Large intestine (tissue), 3 donors: ENCODE data around the gene ARPIN. TPM values are rescaled to one million over a fixed set of nuclear protein-coding genes. Genes with fewer than 3 reads are reported as not detected.
"Not testable (repeated sequence)": the region's sequence is repeated elsewhere in the genome, so short reads cannot be mapped to it uniquely, and the experiment has no call there.

Experiments
- DNase-seq, 2 donors: peaks; one replicate each; pipeline versions ENCODE4 v3.0.0 to v3.0.0-alpha.2; 2013
- H3K27ac ChIP-seq: one replicate; pipeline ENCODE4 v1.5.1; 2013; ENCODE audit warnings: low read length
- H3K27me3 ChIP-seq: 2 replicates; pipeline ENCODE4 v1.6.1; 2013; ENCODE audit warnings: low read length; ENCODE audit not compliant: control insufficient read depth, insufficient read depth
- H3K36me3 ChIP-seq: 2 replicates; pipeline ENCODE4 v1.6.1; 2013; ENCODE audit warnings: low read length; ENCODE audit not compliant: control insufficient read depth, insufficient read depth
- H3K4me1 ChIP-seq: one replicate; pipeline ENCODE4 v1.6.1; 2013; ENCODE audit warnings: low read length; ENCODE audit not compliant: control insufficient read depth, insufficient read depth
- H3K4me3 ChIP-seq: one replicate; pipeline ENCODE4 v1.5.1; 2013; ENCODE audit warnings: low read length
- H3K9me3 ChIP-seq: one replicate; pipeline ENCODE4 v1.6.1; 2013; ENCODE audit warnings: mild to moderate bottlenecking, low read depth, low read length, moderate library complexity; ENCODE audit not compliant: control insufficient read depth
- WGBS: methylation state at CpG from one replicate; pipeline ENCODE4 v1.1.5; 2013; ENCODE audit warnings: low lambda C conversion rate; ENCODE audit not compliant: insufficient coverage; 5-methylcytosine and 5-hydroxymethylcytosine counted together
- polyA plus RNA-seq: library from polyadenylated mRNA; unstranded; fragments of 120-200 nt; gene quantifications from one replicate; pipeline ENCODE4 v1.2.1, GENCODE V29; 2013

ARPIN gene
- polyA plus RNA-seq, 1 donor: 31.3 TPM

DNA sequence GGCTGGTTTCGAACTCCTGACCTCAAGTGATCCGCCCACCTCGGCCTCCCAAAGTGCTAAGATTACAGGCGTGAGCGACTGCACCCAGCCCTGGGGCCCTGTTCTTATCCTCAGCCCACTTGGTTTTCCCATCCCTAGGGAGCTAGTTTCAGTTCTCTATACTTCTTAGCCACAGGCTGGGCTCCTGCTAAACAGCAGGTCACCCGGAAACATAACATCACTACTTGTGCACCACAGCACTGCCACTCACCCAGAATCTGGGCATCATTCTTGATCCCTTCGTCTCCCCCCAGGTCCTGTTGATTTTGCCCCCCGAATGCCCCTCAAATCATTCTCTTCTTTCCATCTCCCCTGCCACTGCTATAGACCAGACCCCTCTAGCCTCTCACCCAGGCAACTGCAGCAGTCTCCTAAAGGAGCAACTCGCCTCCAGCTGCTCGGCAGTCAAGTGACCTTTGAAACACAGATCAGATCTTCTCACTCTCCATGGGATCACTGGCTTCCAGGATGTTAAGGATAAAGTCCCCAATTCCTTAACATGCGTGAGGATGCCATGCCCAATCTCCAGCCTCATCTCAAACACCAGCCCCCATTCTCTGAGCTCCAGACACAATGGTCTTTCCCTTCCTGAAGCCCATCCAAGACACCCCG lies 13.3 kb downstream of the ARPIN start:
- WGBS: 80% methylated on average over 1 of the region's 12 CpGs
- DNase-seq: peak; percentile 38 to 72
- peaks cover 17% of the 10 kb centered on the region for H3K4me1 ChIP-seq
- no peaks in the 10 kb centered on the region for H3K27me3 ChIP-seq
- no peak overlapping the region for H3K4me3 ChIP-seq
- no peaks in the 10 kb centered on the region for H3K9me3 ChIP-seq
- H3K27ac ChIP-seq: peak overlapping the region; percentile 33
- H3K36me3 ChIP-seq: peaks cover 41% of the 10 kb centered on the region

DNA sequence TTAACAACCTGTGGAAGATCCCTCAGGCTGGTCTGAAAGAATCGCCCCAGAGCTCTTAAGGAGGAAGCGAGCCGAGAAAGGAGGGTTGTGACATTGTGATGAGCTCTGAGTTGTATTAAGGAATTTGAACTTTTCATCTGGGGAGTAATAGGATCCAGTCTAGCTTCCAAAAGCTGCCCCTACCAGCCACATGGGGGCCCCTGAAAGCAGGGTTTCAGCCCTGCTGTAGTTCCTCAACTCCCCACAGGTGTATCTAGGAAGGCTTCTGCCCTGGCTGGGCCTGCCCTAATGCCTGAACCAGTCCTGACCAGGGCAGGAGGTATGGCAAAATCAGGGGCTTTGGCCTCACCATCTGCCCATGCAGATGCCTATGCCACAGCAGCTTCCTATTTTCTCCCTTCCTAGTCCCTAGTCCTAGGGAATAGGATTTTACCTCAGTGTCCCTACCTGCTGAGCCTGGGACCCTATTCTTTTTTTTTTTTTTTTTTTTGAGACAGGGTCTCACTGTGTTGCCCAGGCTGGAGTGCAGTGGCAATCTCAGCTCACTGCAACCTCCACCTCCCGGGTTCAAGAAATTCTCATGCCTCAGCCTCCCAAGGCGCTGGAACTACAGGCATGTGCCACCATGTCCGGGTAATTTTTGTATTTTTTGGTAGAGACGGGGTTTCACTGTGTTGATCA lies 14.0 kb downstream of the ARPIN start:
- Histone ChIP-seq H3K4me3 (no peak overlapping the region), H3K36me3 (peaks cover 34% of the 10 kb centered on the region), H3K4me1 (peaks cover 17% of the 10 kb centered on the region), H3K27me3 (no peaks in the 10 kb centered on the region), H3K9me3 (no peaks in the 10 kb centered on the region), H3K27ac (peak overlapping the region; percentile 33)
- WGBS: no CpG with 5 or more reads among the region's 7 CpGs
- DNase-seq: peak; percentile 46 to 61

DNA sequence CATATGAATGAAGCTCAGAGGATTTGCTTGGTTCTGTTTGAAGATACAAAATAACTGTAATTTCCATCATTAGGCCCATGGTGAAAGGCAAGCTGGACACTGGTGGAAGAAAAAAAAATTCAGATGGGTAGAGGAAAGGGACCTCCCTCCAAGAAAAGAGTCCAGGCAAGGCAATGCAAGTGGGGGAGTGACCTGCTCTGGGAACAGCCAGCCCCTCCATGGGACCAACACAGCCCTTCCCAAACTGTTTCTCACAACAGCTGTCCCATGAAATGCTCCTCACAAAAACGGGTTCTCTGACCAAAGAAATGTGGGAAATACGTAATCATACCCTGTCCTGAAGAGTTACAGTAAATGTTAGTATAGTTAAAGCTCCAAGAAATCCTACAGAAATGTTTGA lies 14.6 kb downstream of the ARPIN start:
- Histone ChIP-seq H3K4me1 (peaks cover 17% of the 10 kb centered on the region), H3K27ac (no peak overlapping the region), H3K27me3 (no peaks in the 10 kb centered on the region), H3K36me3 (peaks cover 28% of the 10 kb centered on the region), H3K4me3 (no peak overlapping the region), H3K9me3 (no peaks in the 10 kb centered on the region)
- WGBS: 80% methylated on average over 1 of the region's 2 CpGs
- no peak for DNase-seq

DNA sequence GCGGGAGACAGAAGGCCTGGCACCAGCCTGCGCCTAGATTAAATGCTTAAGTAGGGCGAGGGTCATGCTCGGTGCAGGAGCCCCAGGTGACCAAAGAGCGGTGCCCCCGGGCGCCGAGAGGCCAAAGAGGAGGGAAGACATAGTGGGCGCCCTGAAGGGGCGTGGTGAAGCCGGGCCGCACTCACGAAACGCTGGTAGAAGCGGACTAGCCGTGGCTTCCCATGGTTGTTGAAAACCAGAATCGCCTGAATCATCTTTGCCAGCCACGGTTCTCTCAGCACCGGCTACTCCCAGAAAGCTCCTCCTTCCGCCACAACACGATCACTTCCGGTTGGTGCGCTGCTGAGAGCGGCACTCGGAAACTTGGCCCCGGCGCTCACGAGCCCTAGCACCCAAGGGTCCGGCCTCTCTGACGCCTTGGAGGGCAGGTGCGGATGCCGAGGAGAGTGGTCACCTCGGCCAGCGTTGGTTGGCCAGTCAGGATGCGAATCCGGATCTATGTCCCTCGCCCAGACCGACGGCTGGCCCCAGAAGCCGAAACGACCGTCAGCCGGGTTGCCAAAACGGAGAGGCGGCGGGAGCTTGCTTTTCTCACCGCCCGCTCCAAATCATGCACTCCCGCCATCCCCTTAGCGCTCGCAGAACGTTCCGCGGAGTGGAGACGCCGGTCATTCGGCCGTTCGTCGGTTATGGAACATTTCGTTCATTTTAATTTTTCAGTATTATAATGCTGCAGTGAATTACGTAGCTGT lies 18.9 kb downstream of the ARPIN start, which contains the start of gene AP3S2:
TSS of gene AP3S2 (minus strand) at position 299 of the 752 bp plus-strand sequence. CDS start at position 254, 45 bp downstream.
- WGBS: no CpG with 5 or more reads among the region's 62 CpGs
- Histone ChIP-seq H3K4me3 (peak within 1 kb of the TSS; percentile 67), H3K9me3 (no peaks in the 10 kb centered on the region)

DNA sequence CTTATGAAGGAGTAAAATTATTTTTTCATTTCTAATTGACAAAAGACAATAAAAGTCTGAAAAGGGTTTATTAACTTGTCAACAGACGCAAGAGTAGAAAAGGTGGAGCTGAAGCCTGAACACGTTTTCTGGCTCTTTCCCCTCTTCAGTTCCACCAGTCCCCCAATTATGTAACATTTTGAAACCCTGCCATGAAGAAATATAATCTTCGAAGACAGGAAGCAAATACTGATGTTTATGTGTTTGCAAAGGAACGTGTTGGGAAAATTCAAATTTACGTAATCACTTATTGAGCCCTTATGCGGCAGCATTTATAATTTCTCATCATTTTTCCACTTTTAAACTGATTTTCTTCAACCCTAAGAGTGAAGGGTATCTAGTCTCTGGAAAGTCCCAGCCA lies 19.7 kb downstream of the ARPIN start:
- Histone ChIP-seq H3K36me3 (peaks cover 10% of the 10 kb centered on the region), H3K27me3 (no peaks in the 10 kb centered on the region), H3K9me3 (no peaks in the 10 kb centered on the region), H3K27ac (peak overlapping the region; percentile 95), H3K4me3 (peak overlapping the region; percentile 67), H3K4me1 (no peaks in the 10 kb centered on the region)
- 61% methylated on average over 3 of the region's 6 CpGs for WGBS
- no peak for DNase-seq

More for the DNA sequence above, 18.9 kb downstream of the ARPIN start, which contains the start of gene AP3S2:
- peak; percentile 86 to 96 for DNase-seq
- Histone ChIP-seq H3K36me3 (peaks cover 1% of the 10 kb centered on the region), H3K4me1 (peaks cover 5% of the 10 kb centered on the region), H3K27me3 (no peaks in the 10 kb centered on the region), H3K27ac (peak within 1 kb of the TSS; percentile 95)

DNA sequence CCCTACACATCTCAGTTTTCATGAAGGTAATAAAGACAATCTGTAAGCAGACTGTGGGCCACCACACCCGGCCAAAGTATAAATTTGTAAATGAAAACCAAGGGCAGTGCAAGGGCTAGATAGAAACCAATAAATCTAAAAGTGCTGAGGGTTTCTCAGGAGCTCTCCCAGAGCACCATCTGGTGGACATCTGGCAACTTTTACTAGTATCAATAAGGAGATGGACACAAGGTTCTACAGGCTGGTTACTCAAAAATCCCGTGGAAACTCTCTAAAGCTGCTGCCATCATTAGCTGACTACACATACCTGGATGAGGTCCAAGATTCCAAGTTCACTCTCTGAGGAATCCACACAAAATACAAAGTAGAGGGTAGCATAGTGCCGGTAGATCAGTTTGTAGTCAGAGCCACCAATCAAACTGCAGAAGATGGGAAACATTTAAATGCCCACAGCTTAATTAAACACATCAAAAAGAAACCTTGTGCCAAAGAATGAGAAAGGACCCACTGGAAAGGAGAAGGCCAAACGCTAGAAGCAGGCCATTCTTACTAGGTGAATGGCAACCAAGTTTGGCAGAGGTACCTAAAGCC lies 24.4 kb downstream of the ARPIN start:
- Histone ChIP-seq H3K4me1 (no peaks in the 10 kb centered on the region), H3K9me3 (no peaks in the 10 kb centered on the region), H3K36me3 (peaks cover 37% of the 10 kb centered on the region), H3K4me3 (no peak overlapping the region), H3K27ac (no peak overlapping the region), H3K27me3 (no peaks in the 10 kb centered on the region)
- no CpG with 5 or more reads among the region's 4 CpGs for WGBS
- peak in 1 of 2 donors; percentile 56 for DNase-seq

DNA sequence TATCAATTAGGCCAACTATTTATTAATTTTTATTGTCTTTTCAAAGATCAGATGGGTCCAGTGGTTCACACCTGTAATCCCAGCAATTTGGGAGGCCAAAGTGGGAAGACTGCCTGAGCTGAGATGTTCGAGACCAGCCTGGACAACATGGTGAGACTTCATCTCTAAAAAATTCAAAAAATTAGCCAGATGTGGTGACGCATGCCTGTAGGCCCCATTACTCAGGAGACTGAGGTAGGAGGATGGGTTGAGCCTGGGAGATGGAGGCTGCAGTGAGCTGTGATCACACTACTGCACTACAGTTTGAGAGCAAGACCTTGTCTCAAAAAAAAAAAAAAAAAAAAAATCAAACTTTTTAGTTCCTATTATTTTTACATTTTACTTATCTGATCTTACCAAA lies 27.1 kb downstream of the ARPIN start:
- H3K27me3 ChIP-seq: no peaks in the 10 kb centered on the region
- WGBS: no CpG with 5 or more reads among the region's 2 CpGs
- H3K36me3 ChIP-seq: peaks cover 46% of the 10 kb centered on the region
- DNase-seq: no peak
- H3K4me1 ChIP-seq: no peaks in the 10 kb centered on the region
- H3K4me3 ChIP-seq: no peak overlapping the region
- no peaks in the 10 kb centered on the region for H3K9me3 ChIP-seq
- H3K27ac ChIP-seq: no peak overlapping the region

DNA sequence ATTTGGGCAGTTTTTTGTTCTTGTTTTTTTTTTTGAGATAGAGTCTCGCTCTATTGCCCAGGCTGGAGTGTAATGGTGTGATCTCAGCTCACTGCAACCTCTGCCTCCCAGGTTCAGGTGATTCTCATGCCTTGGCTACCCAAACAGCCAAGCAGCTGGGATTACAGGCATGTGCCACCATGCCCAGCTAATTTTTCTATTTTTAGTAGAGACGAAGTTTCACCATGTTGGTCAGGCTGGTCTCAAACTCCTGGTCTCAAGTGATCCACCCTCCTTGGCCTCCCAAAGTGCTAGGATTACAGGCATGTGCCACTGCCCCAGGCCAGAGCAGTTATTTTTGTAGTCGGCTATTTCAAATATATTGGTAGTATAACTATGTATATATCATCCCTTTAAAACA lies 27.6 kb downstream of the ARPIN start:
- not testable (repeated sequence) for H3K27ac ChIP-seq, H3K9me3 ChIP-seq, H3K4me3 ChIP-seq, H3K27me3 ChIP-seq, H3K4me1 ChIP-seq, DNase-seq
- peaks cover 46% of the 10 kb centered on the region for H3K36me3 ChIP-seq
- no CpG with 5 or more reads among the region's 3 CpGs for WGBS

DNA sequence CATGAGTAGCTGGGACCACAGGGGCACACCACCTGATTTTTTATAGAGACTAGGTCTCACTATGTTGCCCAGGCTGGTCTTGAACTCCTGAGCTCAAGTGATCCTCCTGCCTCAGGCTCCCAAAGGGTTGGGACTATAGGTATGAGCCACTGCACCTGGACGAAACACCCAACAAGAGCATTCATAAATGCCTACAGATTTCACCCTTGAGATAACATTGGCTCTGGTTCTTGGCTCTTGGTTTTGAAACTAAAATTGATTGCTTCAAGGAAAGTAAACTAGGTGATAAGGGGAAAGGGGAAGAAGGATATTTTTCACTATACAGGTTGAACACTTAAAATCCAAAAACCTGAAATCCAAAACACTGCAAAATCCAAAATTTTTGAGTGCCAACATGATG lies 29.2 kb downstream of the ARPIN start:
- no CpG with 5 or more reads among the region's 1 CpG for WGBS
- no peak for DNase-seq

DNA sequence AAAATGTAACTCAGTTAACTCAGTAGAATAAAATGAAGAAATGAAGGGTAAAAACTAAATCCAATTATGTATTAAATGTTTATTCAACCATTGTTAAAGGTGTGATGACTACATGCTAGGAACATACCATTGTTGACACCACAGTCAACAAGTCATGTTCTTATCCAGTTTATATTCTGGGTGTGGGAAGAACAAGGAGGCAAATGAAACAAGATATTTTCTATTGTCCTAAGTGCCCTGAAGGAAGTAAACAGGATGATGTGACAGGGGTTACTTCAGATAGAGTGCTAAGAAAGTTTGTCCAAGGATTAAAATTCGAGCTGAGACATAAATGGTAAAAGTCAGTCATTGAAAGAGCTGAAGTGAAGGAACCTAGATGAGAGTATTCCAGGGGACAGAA lies 32.0 kb downstream of the ARPIN start:
- no peak overlapping the region for H3K27ac ChIP-seq
- H3K9me3 ChIP-seq: no peaks in the 10 kb centered on the region
- H3K4me1 ChIP-seq: no peaks in the 10 kb centered on the region
- 58% methylated on average over 1 of the region's 1 CpG for WGBS
- peaks cover 37% of the 10 kb centered on the region for H3K36me3 ChIP-seq
- no peaks in the 10 kb centered on the region for H3K27me3 ChIP-seq
- no peak for DNase-seq
- H3K4me3 ChIP-seq: no peak overlapping the region

More for the DNA sequence above, 29.2 kb downstream of the ARPIN start:
- Histone ChIP-seq H3K9me3 (no peaks in the 10 kb centered on the region), H3K4me1 (no peaks in the 10 kb centered on the region), H3K27ac (no peak overlapping the region), H3K36me3 (peaks cover 47% of the 10 kb centered on the region), H3K4me3 (no peak overlapping the region), H3K27me3 (no peaks in the 10 kb centered on the region)
